Suprapubic skin (tissue), 4 donors: ENCODE data around the gene AHNAK2. TPM values are rescaled to one million over a fixed set of nuclear protein-coding genes. Genes with fewer than 3 reads are reported as not detected.

ENCODE experiments used
- DNase-seq, 2 donors: peaks; one replicate each; pipeline ENCODE4 v3.0.0-alpha.2; 2019; ENCODE audit warnings: low spot score in 2 of 2
- H3K27ac ChIP-seq: fragments of 200-600 bp; sonication (generic); one replicate; pipeline ENCODE4 v1.5.1; 2019
- H3K27me3 ChIP-seq: fragments of 200-600 bp; sonication (generic); one replicate; pipeline ENCODE4 v1.5.1; 2019
- H3K36me3 ChIP-seq: fragments of 200-600 bp; sonication (generic); one replicate; pipeline ENCODE4 v1.5.1; 2019
- H3K4me1 ChIP-seq: fragments of 200-600 bp; sonication (generic); one replicate; pipeline ENCODE4 v1.5.1; 2019
- H3K4me3 ChIP-seq: fragments of 200-600 bp; sonication (generic); one replicate; pipeline ENCODE4 v1.5.1; 2019; ENCODE audit warnings: mild to moderate bottlenecking
- H3K9me3 ChIP-seq: fragments of 200-600 bp; sonication (generic); one replicate; pipeline ENCODE4 v1.5.1; 2019
- CTCF ChIP-seq, 2 donors: fragments of 200-600 bp in 1 of 2; fragments of 450-650 bp in 1 of 2; sonication (generic) in 1 of 2; IDR thresholded peaks; one replicate each; pipeline ENCODE4 v1.5.1; 2016 to 2019; ENCODE audit warnings: antibody characterized with exemption in 2 of 2, mild to moderate bottlenecking in 1 of 2, moderate library complexity in 1 of 2
- EP300 ChIP-seq: sonication (generic); formaldehyde crosslinking; IDR thresholded peaks from one replicate; pipeline ENCODE4 v1.6.1; 2017; ENCODE audit warnings: antibody characterized with exemption
- POLR2A ChIP-seq, 2 donors: fragments of 450-650 bp; IDR thresholded peaks; one replicate each; pipeline ENCODE4 v1.6.1; 2017; ENCODE audit warnings: antibody characterized with exemption in 2 of 2, mild to moderate bottlenecking in 2 of 2, moderate library complexity in 2 of 2
- POLR2AphosphoS5 ChIP-seq, 3 donors: sonication (generic); formaldehyde crosslinking; IDR thresholded peaks; one replicate each; pipeline ENCODE4 v1.6.1; 2017; ENCODE audit warnings: antibody characterized with exemption in 3 of 3
- WGBS: methylation state at CpG from one replicate; pipeline ENCODE4 v1.1.5; 2018; 5-methylcytosine and 5-hydroxymethylcytosine counted together
- total RNA-seq, 4 donors: library from RNA; depleted of rRNA; stranded (reverse); fragments of >200 nt; gene quantifications; one replicate each; pipeline ENCODE4 v1.1.0, GENCODE V29; 2016

The AHNAK2 gene
- total RNA-seq, 4 donors from 2014 or later: 829 to 975 (median 858) TPM

DNA sequence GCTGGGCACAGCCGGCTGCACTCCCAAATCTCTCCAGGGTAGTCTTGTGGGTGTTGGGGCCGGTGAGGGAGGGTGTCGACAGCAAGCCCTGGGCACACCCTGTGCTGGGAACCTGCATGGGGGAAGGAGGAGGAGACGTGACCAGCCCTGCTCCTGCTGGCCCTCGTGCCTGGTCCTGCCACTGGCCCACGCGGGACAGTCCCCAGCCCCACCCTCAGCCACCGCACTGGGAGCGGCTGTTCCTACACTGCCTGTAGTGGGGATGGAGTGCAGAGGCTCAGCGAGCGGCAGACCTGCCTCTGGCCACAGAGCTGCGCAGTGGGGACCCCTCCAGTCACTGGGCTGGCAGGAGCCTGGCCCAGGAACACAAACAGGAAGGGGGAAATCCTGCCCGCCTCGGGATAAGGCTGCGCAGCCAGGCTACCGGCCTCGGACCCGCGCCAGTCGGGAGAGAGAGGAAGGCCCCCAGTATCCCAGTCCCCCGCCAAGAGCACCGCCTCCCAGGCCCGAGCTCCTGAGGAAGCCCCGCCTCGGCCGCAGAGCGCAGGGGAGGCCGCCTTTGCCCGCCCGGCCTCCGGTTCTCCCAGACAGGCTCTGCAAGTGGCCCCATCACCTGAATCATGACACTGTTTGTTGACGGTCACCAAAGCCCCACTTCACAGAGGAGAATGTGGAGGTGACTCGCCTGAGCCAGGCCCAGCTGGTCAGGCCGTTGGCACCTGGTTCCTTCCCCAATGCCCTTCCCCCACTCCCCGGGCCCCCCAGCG lies 10.6 kb downstream of the AHNAK2 start:
- DNase-seq: peak in 1 of 2 donors; percentile 87
- Histone ChIP-seq H3K9me3 (no peaks in the 10 kb centered on the region), H3K27ac (peak overlapping the region; percentile 96), H3K4me1 (peaks cover 67% of the 10 kb centered on the region), H3K27me3 (no peaks in the 10 kb centered on the region), H3K4me3 (peak overlapping the region; percentile 62), H3K36me3 (no peaks in the 10 kb centered on the region)
- WGBS: 3% methylated on average over 6 of the region's 36 CpGs
- TF ChIP-seq POLR2A (IDR thresholded peaks at IDR 0.05) (peak in 1 of 2 donors; percentile 16), EP300 (no peak), CTCF (IDR thresholded peaks at IDR 0.05) (no peak), POLR2AphosphoS5 (IDR thresholded peaks at IDR 0.05) (peak in 1 of 3 donors; percentile 47)

- H3K4me3 ChIP-seq: peak overlapping the region; percentile 62
- H3K4me1 ChIP-seq: peaks cover 63% of the 10 kb centered on the region
- peak in 1 of 2 donors; percentile 87 for DNase-seq
- TF ChIP-seq POLR2A (IDR thresholded peaks at IDR 0.05) (no peak), CTCF (IDR thresholded peaks at IDR 0.05) (no peak), POLR2AphosphoS5 (IDR thresholded peaks at IDR 0.05) (no peak), EP300 (no peak)
- no peaks in the 10 kb centered on the region for H3K36me3 ChIP-seq
- H3K27me3 ChIP-seq: no peaks in the 10 kb centered on the region
- H3K27ac ChIP-seq: peak overlapping the region; percentile 96
- WGBS: no CpG with 5 or more reads among the region's 8 CpGs
- H3K9me3 ChIP-seq: no peaks in the 10 kb centered on the region
Measured at GRCh38 chr14:104966981-104967385, 11.2 kb downstream of the AHNAK2 start.

GRCh38 chr14:104966261-104966865 lies 11.8 kb downstream of the AHNAK2 start:
- peaks cover 61% of the 10 kb centered on the region for H3K4me1 ChIP-seq
- H3K4me3 ChIP-seq: peak overlapping the region; percentile 62
- TF ChIP-seq POLR2AphosphoS5 (IDR thresholded peaks at IDR 0.05) (no peak), POLR2A (IDR thresholded peaks at IDR 0.05) (no peak), EP300 (no peak), CTCF (IDR thresholded peaks at IDR 0.05) (no peak)
- peak overlapping the region; percentile 96 for H3K27ac ChIP-seq
- H3K9me3 ChIP-seq: no peaks in the 10 kb centered on the region
- DNase-seq: peak in 1 of 2 donors; percentile 67
- 43% methylated on average over 7 of the region's 9 CpGs for WGBS
- no peaks in the 10 kb centered on the region for H3K36me3 ChIP-seq
- no peaks in the 10 kb centered on the region for H3K27me3 ChIP-seq

DNA sequence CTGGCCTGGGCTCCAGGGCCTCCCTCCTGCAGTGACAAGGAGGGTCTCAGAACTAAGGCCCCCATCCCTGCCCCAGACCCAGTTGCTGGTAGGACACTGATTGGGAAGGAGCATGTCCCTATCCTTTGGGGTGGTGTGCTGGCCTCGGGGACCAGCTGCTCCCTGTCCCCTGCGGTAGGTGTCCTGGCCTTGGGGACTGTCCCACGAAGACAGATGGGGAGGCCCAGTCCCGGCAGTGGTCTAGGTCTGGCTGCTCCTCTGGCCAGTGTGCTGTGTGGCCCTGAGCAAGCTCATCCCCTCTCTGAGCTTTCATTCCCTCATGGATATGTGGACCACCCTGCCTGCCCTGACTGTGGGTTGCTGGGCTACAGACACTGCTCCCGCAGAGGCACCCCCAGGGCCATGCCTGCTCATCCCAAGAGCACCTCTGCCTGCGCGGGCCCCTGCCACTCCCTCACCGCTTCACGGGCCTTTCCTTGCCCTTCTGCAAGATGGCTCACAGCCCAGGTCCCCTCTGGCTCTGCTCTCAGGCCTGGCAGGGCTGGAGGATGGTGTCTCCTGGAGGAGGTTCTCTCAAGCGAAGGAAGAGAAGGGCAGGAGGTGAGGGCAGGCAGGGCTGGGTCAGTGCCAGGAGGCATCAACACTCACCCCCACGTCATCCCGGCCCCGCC lies 12.5 kb downstream of the AHNAK2 start:
- Histone ChIP-seq H3K27me3 (no peaks in the 10 kb centered on the region), H3K9me3 (no peaks in the 10 kb centered on the region), H3K27ac (peak overlapping the region; percentile 96), H3K4me3 (peak overlapping the region; percentile 62), H3K36me3 (no peaks in the 10 kb centered on the region), H3K4me1 (peaks cover 55% of the 10 kb centered on the region)
- no peak for TF ChIP-seq EP300
- TF ChIP-seq POLR2A (IDR thresholded peaks at IDR 0.05): no peak
- no peak for TF ChIP-seq CTCF (IDR thresholded peaks at IDR 0.05)
- no peak for TF ChIP-seq POLR2AphosphoS5 (IDR thresholded peaks at IDR 0.05)
- WGBS: 71% methylated on average over 13 of the region's 13 CpGs
- peak in 1 of 2 donors; percentile 62 for DNase-seq

- H3K27me3 ChIP-seq: no peaks in the 10 kb centered on the region
- WGBS: 88% methylated on average over 7 of the region's 7 CpGs
- no peaks in the 10 kb centered on the region for H3K9me3 ChIP-seq
- no peak for TF ChIP-seq POLR2A (IDR thresholded peaks at IDR 0.05)
- no peak for TF ChIP-seq EP300
- no peak for TF ChIP-seq POLR2AphosphoS5 (IDR thresholded peaks at IDR 0.05)
- no peak for TF ChIP-seq CTCF (IDR thresholded peaks at IDR 0.05)
- H3K4me1 ChIP-seq: peaks cover 46% of the 10 kb centered on the region
- DNase-seq: peak in 1 of 2 donors; percentile 32
- no peaks in the 10 kb centered on the region for H3K36me3 ChIP-seq
- no peak overlapping the region for H3K27ac ChIP-seq
- H3K4me3 ChIP-seq: no peak overlapping the region
Measured at GRCh38 chr14:104964546-104964945, 13.6 kb downstream of the AHNAK2 start.
